Breast epithelium (tissue), 4 donors: ENCODE data around the gene DAZL. TPM values are rescaled to one million over a fixed set of nuclear protein-coding genes. Genes with fewer than 3 reads are reported as not detected.
A peak's percentile ranks its signal among the peaks of the same experiment; 100 is the strongest.

Experiments used
- DNase-seq, 2 donors: peaks; one replicate each; pipeline ENCODE4 v3.0.0-alpha.2; 2019; ENCODE audit warnings: low spot score in 2 of 2
- H3K27ac ChIP-seq, 2 donors: fragments of 200-600 bp; sonication (generic) in 1 of 2; one replicate each; pipeline ENCODE4 v1.5.1; 2016 to 2019; ENCODE audit warnings: mild to moderate bottlenecking in 1 of 2
- H3K27me3 ChIP-seq, 2 donors: fragments of 200-600 bp; sonication (generic) in 1 of 2; one replicate each; pipeline versions ENCODE4 v1.5.1 to v1.6.0; 2017 to 2019; ENCODE audit warnings: control low read depth in 1 of 2, mild to moderate bottlenecking in 1 of 2
- H3K36me3 ChIP-seq: fragments of 200-600 bp; one replicate; pipeline ENCODE4 v1.5.1; 2019
- H3K4me1 ChIP-seq, 2 donors: fragments of 200-600 bp; sonication (generic); one replicate each; pipeline ENCODE4 v1.5.1; 2016 to 2019; ENCODE audit warnings: control low read depth in 1 of 2
- H3K4me3 ChIP-seq, 3 donors: fragments of 200-600 bp; sonication (generic); 1 replicate in 2 of 3; 2 replicates in 1 of 3; pipeline ENCODE4 v1.5.1; 2016 to 2019; ENCODE audit warnings: mild to moderate bottlenecking in 3 of 3, moderate library complexity in 2 of 3
- H3K9me3 ChIP-seq, 2 donors: fragments of 200-600 bp; sonication (generic) in 1 of 2; one replicate each; pipeline ENCODE4 v1.5.1; 2016 to 2019; ENCODE audit warnings: control low read depth in 1 of 2
- POLR2A ChIP-seq: fragments of 450-650 bp; IDR thresholded peaks from one replicate; pipeline ENCODE4 v1.6.1; 2016; ENCODE audit warnings: antibody characterized with exemption, mild to moderate bottlenecking, moderate library complexity
- POLR2AphosphoS5 ChIP-seq, 3 donors: sonication (generic); formaldehyde crosslinking; IDR thresholded peaks; one replicate each; pipeline ENCODE4 v1.6.1; 2017; ENCODE audit warnings: antibody characterized with exemption in 3 of 3
- intact Hi-C: fragments of 100-400 bp; cut with DNase I; formaldehyde crosslinking; loops from one replicate; pipeline ENCODE4 v1.15.1; 2023; ENCODE audit warnings: low total_unique reads
- total RNA-seq, 3 donors: library from RNA; depleted of rRNA; stranded (reverse); fragments of >200 nt; gene quantifications; one replicate each; pipeline ENCODE4 v1.1.0, GENCODE V29; 2016
- TF ChIP-seq, protein P1 (sequence below), 3 donors: fragments of 450-650 bp; IDR thresholded peaks; one replicate each; pipeline ENCODE4 v1.5.1; 2016 to 2017; ENCODE audit warnings: antibody characterized with exemption in 3 of 3, mild to moderate bottlenecking in 3 of 3, moderate library complexity in 3 of 3

Gene DAZL
- total RNA-seq, 3 donors from 2014 or later: not detected

DNA sequence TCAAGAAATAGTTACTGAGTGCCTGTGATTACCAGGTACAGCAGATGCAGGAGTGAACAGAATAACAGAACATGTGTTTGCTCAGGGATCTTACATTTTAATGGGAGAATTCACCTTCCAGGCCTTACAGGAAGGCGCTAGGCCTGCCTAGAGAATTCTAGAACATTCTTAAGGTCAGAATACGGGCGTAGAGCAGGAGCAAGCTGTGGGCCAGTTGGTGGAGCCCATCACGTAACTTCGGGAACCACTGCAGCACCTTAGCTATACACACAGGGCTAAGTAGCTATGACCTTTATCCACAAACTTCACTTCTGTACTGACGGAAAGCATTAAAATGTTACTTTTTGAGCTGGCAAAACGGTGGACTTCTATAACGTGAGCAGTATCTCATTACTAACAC, 743 bp upstream of the DAZL start:
- Histone ChIP-seq H3K9me3 (no peaks in the 10 kb centered on the region), H3K36me3 (no peaks in the 10 kb centered on the region), H3K27ac (no peak overlapping the region), H3K4me3 (no peak overlapping the region), H3K4me1 (no peaks in the 10 kb centered on the region), H3K27me3 (no peaks in the 10 kb centered on the region)
- intact Hi-C loops: no loop called here
- TF ChIP-seq POLR2AphosphoS5 (IDR thresholded peaks at IDR 0.05): no peak
- TF ChIP-seq POLR2A: no peak
- no peak for DNase-seq

DNA sequence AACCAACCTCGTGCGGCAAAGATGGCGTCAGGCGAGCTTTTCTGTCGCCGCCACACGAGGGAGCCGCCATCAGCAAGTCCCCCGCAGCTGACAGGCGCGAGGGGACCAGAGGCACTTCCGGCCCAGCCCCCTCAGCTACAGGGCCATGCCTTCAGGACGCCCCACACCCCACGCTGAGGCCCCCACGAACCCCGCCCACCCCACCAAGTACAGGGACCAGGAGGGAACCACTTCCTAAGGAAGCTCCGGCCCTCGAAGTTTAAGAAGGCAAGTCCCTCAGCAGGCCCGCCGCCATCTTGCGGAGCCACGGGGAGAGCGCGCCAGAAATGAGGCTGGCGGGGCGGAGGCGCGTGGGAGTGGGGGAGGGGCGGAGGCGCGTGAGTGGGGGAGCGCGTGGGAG, 790 bp downstream of the DAZL start:
- H3K4me3 ChIP-seq: no peak overlapping the region
- no peaks in the 10 kb centered on the region for H3K9me3 ChIP-seq
- TF ChIP-seq POLR2AphosphoS5 (IDR thresholded peaks at IDR 0.05) (no peak), POLR2A (no peak)
- TF ChIP-seq, protein P1, sequence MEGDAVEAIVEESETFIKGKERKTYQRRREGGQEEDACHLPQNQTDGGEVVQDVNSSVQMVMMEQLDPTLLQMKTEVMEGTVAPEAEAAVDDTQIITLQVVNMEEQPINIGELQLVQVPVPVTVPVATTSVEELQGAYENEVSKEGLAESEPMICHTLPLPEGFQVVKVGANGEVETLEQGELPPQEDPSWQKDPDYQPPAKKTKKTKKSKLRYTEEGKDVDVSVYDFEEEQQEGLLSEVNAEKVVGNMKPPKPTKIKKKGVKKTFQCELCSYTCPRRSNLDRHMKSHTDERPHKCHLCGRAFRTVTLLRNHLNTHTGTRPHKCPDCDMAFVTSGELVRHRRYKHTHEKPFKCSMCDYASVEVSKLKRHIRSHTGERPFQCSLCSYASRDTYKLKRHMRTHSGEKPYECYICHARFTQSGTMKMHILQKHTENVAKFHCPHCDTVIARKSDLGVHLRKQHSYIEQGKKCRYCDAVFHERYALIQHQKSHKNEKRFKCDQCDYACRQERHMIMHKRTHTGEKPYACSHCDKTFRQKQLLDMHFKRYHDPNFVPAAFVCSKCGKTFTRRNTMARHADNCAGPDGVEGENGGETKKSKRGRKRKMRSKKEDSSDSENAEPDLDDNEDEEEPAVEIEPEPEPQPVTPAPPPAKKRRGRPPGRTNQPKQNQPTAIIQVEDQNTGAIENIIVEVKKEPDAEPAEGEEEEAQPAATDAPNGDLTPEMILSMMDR (IDR thresholded peaks at IDR 0.05): no peak
- no peak for DNase-seq
- intact Hi-C loops: no loop called here
- H3K36me3 ChIP-seq: no peaks in the 10 kb centered on the region
- H3K4me1 ChIP-seq: no peaks in the 10 kb centered on the region
- H3K27ac ChIP-seq: no peak overlapping the region
- no peaks in the 10 kb centered on the region for H3K27me3 ChIP-seq

DNA sequence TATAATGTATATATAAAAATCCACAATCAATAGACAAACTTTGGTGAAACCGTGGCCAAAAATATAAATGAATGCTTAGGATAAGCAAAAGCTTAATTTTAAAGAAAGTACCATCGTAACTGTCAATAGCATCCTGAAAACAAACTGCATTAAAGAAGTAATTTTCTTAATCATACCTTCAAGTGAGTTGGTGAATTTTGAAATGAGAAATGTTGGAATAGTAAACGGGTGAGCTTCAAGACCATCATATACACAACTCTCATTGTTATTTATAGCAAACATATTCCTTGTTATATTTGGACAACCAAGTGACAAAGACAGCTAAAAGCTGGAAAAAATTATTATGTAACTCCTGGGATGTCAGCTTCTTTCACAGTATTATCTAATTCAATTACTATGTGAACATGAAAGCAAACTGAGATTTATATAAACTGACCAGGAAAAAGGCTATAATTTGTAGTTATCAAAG, 3.7 kb downstream of the DAZL start:
- intact Hi-C loops: no loop called here

DNA sequence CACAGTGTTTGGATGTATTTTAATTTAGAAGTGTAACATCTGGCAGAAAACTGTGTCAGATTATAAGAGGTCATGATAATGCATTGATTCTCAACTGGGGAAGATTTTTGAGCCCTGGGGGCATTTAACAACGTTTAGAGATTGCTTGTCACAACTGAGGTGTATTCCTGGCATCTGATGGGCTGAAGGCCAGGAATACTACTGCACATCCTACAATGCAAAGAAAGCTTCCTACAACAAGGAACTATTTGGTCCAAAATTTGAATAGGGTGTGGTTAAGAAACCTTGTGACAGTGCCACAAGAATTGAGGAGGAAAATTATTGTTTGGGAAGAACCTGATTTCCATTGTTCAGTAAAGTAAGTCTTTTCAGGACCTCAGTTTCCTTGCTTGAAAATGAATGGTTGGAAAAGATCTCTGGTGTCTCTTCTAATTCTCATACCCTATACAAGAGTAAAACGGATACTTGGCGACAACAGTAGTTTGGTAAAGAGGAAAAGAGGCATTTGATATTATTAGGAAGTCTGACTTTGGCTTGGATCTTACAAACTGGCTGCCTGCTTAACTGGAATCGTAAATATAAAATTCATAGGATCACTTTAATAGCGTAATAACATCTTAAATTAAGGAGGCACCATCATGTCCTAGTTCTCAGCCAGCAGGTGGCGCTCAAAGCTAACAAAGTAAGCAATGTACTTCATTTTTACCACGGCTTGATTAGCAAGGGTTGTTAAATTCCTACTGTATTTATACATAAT, 4.3 kb downstream of the DAZL start:
- no peak for TF ChIP-seq POLR2A
- TF ChIP-seq, protein P1 (IDR thresholded peaks at IDR 0.05): peak; percentile 54 to 78 (median 67)
- TF ChIP-seq POLR2AphosphoS5 (IDR thresholded peaks at IDR 0.05): no peak
- Histone ChIP-seq H3K36me3 (no peaks in the 10 kb centered on the region), H3K27me3 (no peaks in the 10 kb centered on the region), H3K27ac (no peak overlapping the region), H3K9me3 (no peaks in the 10 kb centered on the region), H3K4me1 (no peaks in the 10 kb centered on the region), H3K4me3 (no peak overlapping the region)
- DNase-seq: peak; percentile 62 to 75
- intact Hi-C loops: no loop called here

More for the DNA sequence above, 3.7 kb downstream of the DAZL start:
- Histone ChIP-seq H3K4me1 (no peaks in the 10 kb centered on the region), H3K4me3 (no peak overlapping the region), H3K27ac (no peak overlapping the region), H3K27me3 (no peaks in the 10 kb centered on the region), H3K36me3 (no peaks in the 10 kb centered on the region), H3K9me3 (no peaks in the 10 kb centered on the region)
- DNase-seq: no peak
- no peak for TF ChIP-seq POLR2AphosphoS5 (IDR thresholded peaks at IDR 0.05)
- TF ChIP-seq, protein P1 (IDR thresholded peaks at IDR 0.05): no peak
- no peak for TF ChIP-seq POLR2A

DNA sequence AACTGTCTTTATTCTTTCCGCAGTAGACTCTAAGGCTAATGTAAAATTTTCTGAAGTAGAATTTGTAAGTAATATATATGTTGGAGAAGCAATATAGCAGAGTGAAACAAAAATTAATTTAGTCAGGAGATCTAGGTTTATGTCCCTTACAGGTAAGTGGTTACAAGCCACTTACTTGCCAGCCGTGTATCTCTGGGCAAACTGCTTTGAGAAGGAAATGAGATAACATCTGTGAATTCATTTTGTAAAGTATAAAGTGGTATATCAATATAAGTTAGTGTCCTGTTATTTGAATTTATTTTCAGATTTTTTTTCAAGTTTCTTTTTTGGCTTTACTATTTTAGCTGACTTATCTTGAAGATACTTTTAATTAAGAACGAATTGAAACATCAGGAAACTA, 5.5 kb downstream of the DAZL start:
- H3K27ac ChIP-seq: no peak overlapping the region
- no peaks in the 10 kb centered on the region for H3K27me3 ChIP-seq
- intact Hi-C loops: no loop called here
- H3K36me3 ChIP-seq: no peaks in the 10 kb centered on the region
- no peak overlapping the region for H3K4me3 ChIP-seq
- no peaks in the 10 kb centered on the region for H3K9me3 ChIP-seq
- H3K4me1 ChIP-seq: no peaks in the 10 kb centered on the region
- no peak for DNase-seq
- TF ChIP-seq, protein P1 (IDR thresholded peaks at IDR 0.05): no peak
- TF ChIP-seq POLR2A: no peak
- no peak for TF ChIP-seq POLR2AphosphoS5 (IDR thresholded peaks at IDR 0.05)
